H1 (cell line): Measurements from ENCODE around the gene RFC3. TPM values are rescaled to one million over a fixed set of nuclear protein-coding genes. Genes with fewer than 3 reads are reported as not detected.

ENCODE experiments used
- CTCF ChIA-PET: fragments of 300-600 bp; sonication (Branson Sonifier 250); formaldehyde crosslinking; loops from one replicate; lab custom pipeline; 2021; ENCODE audit not compliant: partially characterized antibody; lab: Charles Lee
- POLR2A ChIA-PET: fragments of 300-600 bp; sonication (Branson Sonifier 250); formaldehyde crosslinking; loops from one replicate; lab custom pipeline; 2021; ENCODE audit warnings: inconsistent platforms; ENCODE audit not compliant: partially characterized antibody; lab: Charles Lee
- DNase-seq, 2 experiments: peaks; one replicate each; pipeline versions ENCODE4 v3.0.0 to v3.0.0-alpha.2; 2010 to 2022; ENCODE audit warnings: low spot score in 2 of 2, low read depth in 1 of 2, mixed read lengths in 1 of 2
- FAIRE-seq: peaks from 2 replicates; lab custom pipeline; 2011; peaks lifted over from hg19 to GRCh38; lab: Jason Lieb, UNC
- H2AFZ ChIP-seq: 2 replicates; pipeline ENCODE4 v1.8.1; 2012; ENCODE audit warnings: low read length, inconsistent platforms
- H2AK5ac ChIP-seq: 2 replicates; pipeline ENCODE4 v1.6.1; 2013; ENCODE audit warnings: low read depth, low read length
- H2BK120ac ChIP-seq: replicated peaks from 2 replicates; pipeline ENCODE3; 2013; ENCODE audit warnings: low read depth, low read length, inconsistent platforms
- H2BK12ac ChIP-seq: 2 replicates; pipeline ENCODE4 v1.6.1; 2013; ENCODE audit warnings: low read depth, low read length
- H2BK15ac ChIP-seq: 2 replicates; pipeline ENCODE4 v1.6.1; 2013; ENCODE audit warnings: low read length
- H2BK20ac ChIP-seq: 2 replicates; pipeline ENCODE4 v1.6.1; 2013; ENCODE audit warnings: low read length
- H2BK5ac ChIP-seq: 2 replicates; pipeline ENCODE4 v1.6.1; 2013; ENCODE audit warnings: low read depth, low read length
- H3K14ac ChIP-seq: 2 replicates; pipeline ENCODE4 v1.6.1; 2013; ENCODE audit warnings: inconsistent platforms; ENCODE audit not compliant: insufficient read length
- H3K18ac ChIP-seq: 2 replicates; pipeline ENCODE4 v1.6.1; 2013; ENCODE audit warnings: low read length; ENCODE audit errors: extremely low read depth
- H3K23ac ChIP-seq: 2 replicates; pipeline ENCODE4 v1.6.1; 2013; ENCODE audit warnings: inconsistent platforms; ENCODE audit not compliant: insufficient read length
- H3K23me2 ChIP-seq: 2 replicates; pipeline ENCODE4 v1.6.1; 2013; ENCODE audit warnings: low read depth, low read length
- H3K27ac ChIP-seq: 2 replicates; pipeline ENCODE4 v1.6.1; 2011; ENCODE audit warnings: low read depth, low read length, inconsistent platforms
- H3K27me3 ChIP-seq, 4 experiments: replicated peaks in 1 of 4; 1 replicate in 1 of 4; 2 replicates in 3 of 4; pipeline versions ENCODE4 v1.6.1 to v1.8.1; 2011 to 2013; ENCODE audit warnings: low read length in 3 of 4, mild to moderate bottlenecking in 3 of 4, inconsistent platforms in 2 of 4, mixed read lengths in 2 of 4, moderate library complexity in 1 of 4; ENCODE audit not compliant: control insufficient read depth in 3 of 4, insufficient read depth in 3 of 4; ENCODE audit errors: extremely low read depth in 1 of 4
- H3K36me3 ChIP-seq, 4 experiments: 2 replicates each; pipeline versions ENCODE4 v1.6.1 to v1.8.1; 2011 to 2013; ENCODE audit warnings: mild to moderate bottlenecking in 4 of 4, low read length in 3 of 4, moderate library complexity in 2 of 4, control low read depth in 1 of 4, inconsistent platforms in 1 of 4; ENCODE audit not compliant: insufficient read depth in 4 of 4, control insufficient read depth in 2 of 4
- H3K4ac ChIP-seq: replicated peaks from 2 replicates; pipeline ENCODE3; 2013; ENCODE audit warnings: low read length, low read depth, mixed read lengths, inconsistent platforms; ENCODE audit not compliant: insufficient read length
- H3K4me1 ChIP-seq, 4 experiments: replicated peaks in 1 of 4; 1 replicate in 1 of 4; 2 replicates in 3 of 4; pipeline versions ENCODE4 v1.6.1 to v1.8.1; 2011 to 2013; ENCODE audit warnings: low read length in 3 of 4, inconsistent platforms in 2 of 4, mixed read lengths in 1 of 4; ENCODE audit not compliant: insufficient read depth in 4 of 4, control insufficient read depth in 3 of 4
- H3K4me2 ChIP-seq, 2 experiments: 2 replicates each; pipeline versions ENCODE4 v1.6.1 to v1.8.1; 2011 to 2013; ENCODE audit warnings: low read depth in 2 of 2, low read length in 2 of 2, control low read depth in 1 of 2, inconsistent platforms in 1 of 2, mild to moderate bottlenecking in 1 of 2; ENCODE audit not compliant: insufficient read depth in 1 of 2
- H3K4me3 ChIP-seq, 4 experiments: fragments of 200-600, 300-600 bp in 1 of 4; sonication (generic), shearing (Covaris generic), sonication (Bioruptor Twin) in 1 of 4; 2 replicates each; pipeline versions ENCODE4 v1.5.1 to v1.8.1; 2011 to 2016; ENCODE audit warnings: low read length in 4 of 4, low read depth in 3 of 4, control low read depth in 2 of 4, inconsistent platforms in 2 of 4, mild to moderate bottlenecking in 2 of 4, mixed read lengths in 1 of 4, moderate library complexity in 1 of 4; ENCODE audit not compliant: insufficient read depth in 2 of 4; ENCODE audit errors: extremely low read depth in 1 of 4
- H3K56ac ChIP-seq: replicated peaks from 2 replicates; pipeline ENCODE3; 2013; ENCODE audit warnings: low read depth, mild to moderate bottlenecking, mixed read lengths, low read length, inconsistent platforms; ENCODE audit not compliant: insufficient read length
- H3K79me1 ChIP-seq: 2 replicates; pipeline ENCODE4 v1.6.1; 2013; ENCODE audit warnings: low read depth, low read length, control low read depth
- H3K79me2 ChIP-seq, 2 experiments: 2 replicates each; pipeline versions ENCODE4 v1.6.1 to v1.8.1; 2012 to 2013; ENCODE audit warnings: low read length in 2 of 2, mild to moderate bottlenecking in 2 of 2, inconsistent platforms in 1 of 2; ENCODE audit not compliant: insufficient read depth in 2 of 2, control insufficient read depth in 1 of 2
- H3K9ac ChIP-seq, 4 experiments: replicated peaks in 1 of 4; 1 replicate in 1 of 4; 2 replicates in 3 of 4; pipeline versions ENCODE4 v1.6.1 to v1.8.1; 2011 to 2013; ENCODE audit warnings: low read depth in 3 of 4, low read length in 3 of 4, control low read depth in 2 of 4, mild to moderate bottlenecking in 2 of 4, moderate library complexity in 2 of 4, inconsistent platforms in 1 of 4; ENCODE audit errors: extremely low read depth in 1 of 4
- H3K9me3 ChIP-seq, 2 experiments: 2 replicates each; pipeline versions ENCODE4 v1.6.1 to v1.8.1; 2012 to 2013; ENCODE audit warnings: mild to moderate bottlenecking in 2 of 2, moderate library complexity in 2 of 2, control low read depth in 1 of 2, inconsistent platforms in 1 of 2, low read depth in 1 of 2, low read length in 1 of 2, mixed read lengths in 1 of 2; ENCODE audit not compliant: insufficient read depth in 2 of 2
- H4K20me1 ChIP-seq, 2 experiments: replicated peaks in 1 of 2; 2 replicates each; pipeline versions ENCODE3 to v1.8.1; 2011 to 2013; ENCODE audit warnings: inconsistent platforms in 2 of 2, low read length in 2 of 2, mild to moderate bottlenecking in 1 of 2; ENCODE audit not compliant: insufficient read depth in 2 of 2, control insufficient read depth in 1 of 2
- H4K5ac ChIP-seq: 2 replicates; pipeline ENCODE4 v1.6.1; 2013; ENCODE audit warnings: low read length, low read depth, mixed read lengths, inconsistent platforms; ENCODE audit not compliant: insufficient read length
- H4K8ac ChIP-seq: 2 replicates; pipeline ENCODE4 v1.8.0; 2013; ENCODE audit warnings: mild to moderate bottlenecking, moderate library complexity, low read length, inconsistent platforms; ENCODE audit not compliant: insufficient read depth; ENCODE audit errors: extremely low read depth
- H4K91ac ChIP-seq: replicated peaks from 2 replicates; pipeline ENCODE3; 2013; ENCODE audit warnings: low read length, mixed read lengths, inconsistent platforms; ENCODE audit not compliant: insufficient read length
- GABPA ChIP-seq: IDR thresholded peaks from 2 replicates; pipeline ENCODE4 v1.6.1; 2011; ENCODE audit warnings: mild to moderate bottlenecking, low read length, moderate library complexity, borderline replicate concordance; ENCODE audit not compliant: insufficient read depth
- MAFK ChIP-seq: IDR thresholded peaks from 2 replicates; pipeline ENCODE4 v1.6.1; 2012; ENCODE audit warnings: low read depth, mild to moderate bottlenecking, improper control_type of control experiment, low read length
- RBBP5 ChIP-seq: IDR thresholded peaks from 2 replicates; pipeline ENCODE4 v1.7.1; 2012; ENCODE audit warnings: low read depth, mild to moderate bottlenecking, inconsistent platforms, low read length, moderate library complexity, borderline replicate concordance
- TAF1 ChIP-seq: IDR thresholded peaks from 2 replicates; pipeline ENCODE4 v1.6.1; 2011; ENCODE audit warnings: mild to moderate bottlenecking, low read depth, low read length
- WGBS, 2 experiments: shearing (Covaris generic) in 1 of 2; methylation state at CpG; one replicate each; pipeline versions ENCODE4 v1.1.6 to v1.1.7; 2013 to 2015; ENCODE audit warnings: low lambda C conversion rate in 2 of 2, mixed read lengths in 2 of 2, inconsistent platforms in 1 of 2, low coverage in 1 of 2, missing lambda C conversion rate in 1 of 2; ENCODE audit not compliant: insufficient replicate concordance in 2 of 2, insufficient coverage in 1 of 2, insufficient read length in 1 of 2; ENCODE audit errors: extremely low coverage in 1 of 2, missing lambda C conversion rate in 1 of 2; 5-methylcytosine and 5-hydroxymethylcytosine counted together
- polyA plus RNA-seq, 7 experiments: library from polyadenylated mRNA; depleted of rRNA in 3 of 7; stranded (reverse) in 5 of 7; unstranded in 2 of 7; fragments of >200 nt in 5 of 7; fragments of 200-250 nt in 2 of 7; gene quantifications; 1 replicate in 5 of 7; 2 replicates in 1 of 7; 4 replicates in 1 of 7; pipeline versions ENCODE4 v1.2.1 to v1.2.3, GENCODE V29; 2011 to 2013; ENCODE audit warnings: missing spikeins in 2 of 7, mixed read lengths in 2 of 7
- total RNA-seq: library from RNA; stranded (reverse); fragmentation: NEBNext Ultra II Directional; extraction: Animal tissue kit (Norgen Biotek cat#: 25700); gene quantifications from 2 replicates; pipeline ENCODE4 v1.2.1, GENCODE V29; 2021
- TF ChIP-seq, protein P1 (sequence below): IDR thresholded peaks from 2 replicates; pipeline ENCODE4 v1.6.1; 2011; ENCODE audit warnings: low read length, improper control_type of control experiment

Gene RFC3
- total and polyA plus RNA-seq, 2 of the 8 experiments (the other 6 are each of a cell fraction or from before 2014, with no cell fraction given) = 26.4 to 45.6 TPM

DNA sequence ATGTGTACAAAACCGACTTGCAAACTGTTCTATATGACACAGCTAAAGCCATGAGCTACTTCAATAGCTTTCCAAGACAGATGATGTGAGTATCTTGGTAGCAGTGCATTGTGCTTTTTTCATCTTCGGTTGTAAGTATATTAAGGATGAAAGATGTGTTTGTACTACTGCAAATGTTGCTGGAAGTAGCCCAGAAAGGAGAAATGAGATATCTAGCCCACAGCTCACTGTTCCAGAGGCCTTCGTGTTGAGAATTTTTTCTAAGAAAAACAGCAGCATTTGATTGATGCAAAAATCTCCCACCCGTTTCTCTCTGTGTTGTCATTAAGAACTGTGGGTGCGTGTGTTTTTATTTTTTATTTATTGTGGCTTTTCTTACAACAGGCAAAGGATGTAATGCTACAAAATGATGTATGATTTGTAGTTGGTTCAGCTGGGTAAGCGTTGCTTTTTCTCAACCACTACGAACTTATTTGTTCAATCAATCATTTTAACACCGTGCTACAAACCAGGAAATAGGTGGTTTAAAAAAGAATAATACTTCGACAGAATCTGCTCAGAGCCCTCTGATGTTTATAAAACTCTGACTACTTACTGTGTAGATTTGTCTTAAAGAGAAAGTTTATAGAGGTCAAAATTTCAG, 41.6 kb upstream of the RFC3 start:
- H3K56ac ChIP-seq = no peak overlapping the region
- no peaks in the 10 kb centered on the region for H3K79me2 ChIP-seq
- no peak overlapping the region for H3K23ac ChIP-seq
- no peak overlapping the region for H3K27ac ChIP-seq
- H3K36me3 ChIP-seq = no peaks in the 10 kb centered on the region
- WGBS, 2 experiments = 88% methylated on average over 9 of the region's 9 CpGs; no CpG with 5 or more reads in 1 of the 2 experiments
- H4K91ac ChIP-seq = no peak overlapping the region
- H3K4me3 ChIP-seq = no peak overlapping the region
- CTCF ChIA-PET = interaction anchor here (1.1 kb wide), 1 partner anchor 24 kb away, joined by 4 read pairs; no protein-coding TSS in a partner anchor
- no peak overlapping the region for H3K14ac ChIP-seq
- no peak overlapping the region for H2AFZ ChIP-seq
- H4K5ac ChIP-seq = no peak overlapping the region
- TF ChIP-seq GABPA (no peak), RBBP5 (no peak), TAF1 (no peak), MAFK (no peak)
- TF ChIP-seq, protein P1, sequence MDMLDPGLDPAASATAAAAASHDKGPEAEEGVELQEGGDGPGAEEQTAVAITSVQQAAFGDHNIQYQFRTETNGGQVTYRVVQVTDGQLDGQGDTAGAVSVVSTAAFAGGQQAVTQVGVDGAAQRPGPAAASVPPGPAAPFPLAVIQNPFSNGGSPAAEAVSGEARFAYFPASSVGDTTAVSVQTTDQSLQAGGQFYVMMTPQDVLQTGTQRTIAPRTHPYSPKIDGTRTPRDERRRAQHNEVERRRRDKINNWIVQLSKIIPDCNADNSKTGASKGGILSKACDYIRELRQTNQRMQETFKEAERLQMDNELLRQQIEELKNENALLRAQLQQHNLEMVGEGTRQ = no peak
- no peaks in the 10 kb centered on the region for H4K20me1 ChIP-seq
- H3K79me1 ChIP-seq = no peaks in the 10 kb centered on the region
- H2BK5ac ChIP-seq = no peak overlapping the region
- H2BK20ac ChIP-seq = no peak overlapping the region
- no peak overlapping the region for H3K9ac ChIP-seq
- no peak overlapping the region for H2BK15ac ChIP-seq
- no peak overlapping the region for H2AK5ac ChIP-seq
- H3K27me3 ChIP-seq = no peaks in the 10 kb centered on the region
- FAIRE-seq (no peak), DNase-seq (no peak)
- H3K18ac ChIP-seq = no peak overlapping the region
- no peak overlapping the region for H3K4ac ChIP-seq
- H4K8ac ChIP-seq = no peak overlapping the region
- no peaks in the 10 kb centered on the region; a peak in 1 of 4 replicates for H3K9me3 ChIP-seq
- no peak overlapping the region for H2BK12ac ChIP-seq
- POLR2A ChIA-PET = no interaction called here
- no peak overlapping the region for H3K4me2 ChIP-seq
- H2BK120ac ChIP-seq = no peak overlapping the region
- 0 out of 7 replicates have a peak, but pooled peaks cover 0 to 3% (median 0%) of the 10 kb centered on the region in 4 experiments for H3K4me1 ChIP-seq
- no peaks in the 10 kb centered on the region for H3K23me2 ChIP-seq
